HPDE6-E6E7 (cell line): ENCODE measurements around the gene STARD3.

ENCODE experiments used
- DNase-seq: peaks from one replicate; pipeline ENCODE4 v3.0.0; 2011; ENCODE audit warnings: missing footprints; ENCODE audit errors: extremely low spot score

Gene STARD3

DNA sequence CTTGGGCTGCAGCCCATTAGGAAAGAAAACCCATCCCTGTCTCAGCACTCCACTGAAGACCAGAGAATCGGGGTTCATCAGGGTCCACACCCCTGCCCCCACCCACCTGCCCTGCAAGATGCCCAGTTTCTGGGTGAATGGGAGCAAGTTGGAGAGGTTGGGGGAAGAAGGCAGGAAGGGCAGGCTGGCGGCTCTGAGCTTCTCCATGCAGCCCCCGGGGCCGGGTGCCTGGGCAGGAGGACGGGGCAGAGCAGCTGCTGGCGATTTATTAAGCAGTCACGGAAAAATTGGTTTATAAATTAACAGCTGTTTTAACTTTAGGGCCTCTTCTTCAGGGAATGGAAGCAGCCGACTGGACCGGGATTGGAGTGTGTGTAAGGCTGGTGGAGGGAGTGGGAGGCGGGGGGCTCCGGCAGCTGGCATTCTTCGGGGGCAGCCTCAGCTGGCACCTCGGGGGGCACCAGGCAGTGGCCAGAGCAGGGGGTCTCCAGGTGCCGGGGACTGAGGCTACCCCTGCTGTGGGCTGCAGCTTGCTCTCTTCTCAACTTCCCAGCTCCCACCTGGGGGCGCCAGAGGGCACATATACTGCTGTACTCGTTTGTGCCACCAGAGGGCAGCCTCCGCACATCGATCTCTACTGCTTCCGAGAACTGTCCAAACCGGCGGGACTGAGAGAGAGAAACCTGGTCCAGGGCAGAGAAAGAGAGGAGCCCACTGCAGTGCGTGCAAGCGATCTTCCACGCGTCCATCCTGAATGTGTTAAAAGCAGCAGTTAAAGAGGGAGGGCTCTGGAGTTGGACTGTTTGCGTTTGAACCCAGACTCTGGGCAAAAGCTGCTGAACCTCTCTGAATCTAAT is 15.2 kb upstream of the STARD3 start:
- peak; percentile 81 for DNase-seq

DNA sequence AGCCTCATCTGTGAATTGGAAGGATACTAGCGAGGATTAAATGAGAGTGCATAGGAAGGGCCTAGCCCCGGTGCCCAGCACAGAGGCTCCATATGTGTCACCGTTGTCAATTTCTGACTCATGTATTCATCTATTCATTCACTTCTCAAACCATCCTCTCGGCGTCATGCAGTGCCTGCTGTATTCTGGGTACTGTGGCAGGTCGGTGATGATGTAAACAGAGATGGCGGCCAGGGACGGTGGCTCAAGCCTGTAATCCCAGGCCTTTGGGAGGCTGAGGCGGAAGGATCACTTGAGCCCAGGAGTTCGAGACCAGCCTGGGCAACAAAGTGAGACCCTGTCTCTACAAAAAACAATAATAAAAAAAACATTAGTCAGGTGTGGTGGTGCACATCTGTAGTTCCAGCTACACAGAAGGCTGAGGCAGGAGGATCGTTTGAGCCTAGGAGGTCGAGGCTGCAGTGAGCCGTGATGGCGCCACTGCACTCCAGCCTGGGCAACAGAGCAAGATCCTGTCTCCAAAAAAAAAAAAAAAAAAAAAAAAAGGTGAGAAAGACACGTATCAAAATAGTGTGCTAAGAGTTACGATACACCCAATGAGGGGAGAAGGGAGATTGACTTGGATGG is 14.5 kb upstream of the STARD3 start:
- peak; percentile 47 for DNase-seq

DNA sequence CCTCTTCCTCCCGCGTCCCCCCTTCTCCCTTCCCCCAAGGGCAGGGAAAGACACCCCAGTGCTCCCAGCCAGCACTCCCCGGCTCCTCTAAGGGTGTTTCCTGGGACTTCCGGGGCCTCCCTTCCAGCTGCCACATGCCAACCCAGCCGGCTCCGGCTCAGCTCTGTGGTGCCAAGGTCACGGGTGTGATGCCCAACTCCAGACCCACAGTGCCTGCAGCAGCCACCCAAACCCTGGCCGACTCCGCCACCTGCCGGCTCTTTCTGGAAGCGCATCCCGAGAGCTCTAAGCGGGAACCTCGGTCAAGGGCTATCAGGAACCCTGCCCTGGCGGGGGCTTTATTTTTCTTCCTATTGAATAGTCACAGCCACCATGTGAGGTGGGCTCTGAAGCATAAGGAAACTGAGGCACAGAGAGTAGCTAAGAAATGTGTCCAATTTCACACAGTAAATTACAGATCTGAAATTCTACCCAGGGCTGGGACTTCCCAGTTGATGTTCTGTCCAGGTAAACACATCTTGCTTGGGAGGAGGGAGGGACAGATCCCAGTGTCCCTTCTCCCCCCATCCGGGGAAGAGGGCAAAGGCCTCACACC is 13.5 kb upstream of the STARD3 start:
- peak; percentile 76 for DNase-seq

DNA sequence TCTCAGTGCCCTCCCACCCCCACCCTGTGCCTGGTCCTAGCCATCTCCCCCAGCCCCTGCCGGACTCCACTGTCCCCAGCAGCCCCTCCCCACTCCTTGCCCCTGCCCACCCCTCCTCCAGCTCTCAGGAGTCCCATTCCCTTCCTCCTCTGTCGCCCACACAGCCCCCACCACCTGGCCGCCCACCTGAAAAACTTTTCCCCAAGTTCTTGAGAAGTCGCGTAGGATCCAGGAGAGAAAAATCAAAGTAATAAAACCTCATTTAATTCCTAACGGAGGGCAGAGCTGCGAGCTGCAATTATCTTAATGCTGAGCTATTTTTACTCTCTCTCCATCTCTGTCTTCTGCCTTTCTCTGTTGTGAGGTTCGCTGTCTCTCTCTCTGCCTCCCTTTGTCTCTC is 12.6 kb upstream of the STARD3 start:
- no peak for DNase-seq

DNA sequence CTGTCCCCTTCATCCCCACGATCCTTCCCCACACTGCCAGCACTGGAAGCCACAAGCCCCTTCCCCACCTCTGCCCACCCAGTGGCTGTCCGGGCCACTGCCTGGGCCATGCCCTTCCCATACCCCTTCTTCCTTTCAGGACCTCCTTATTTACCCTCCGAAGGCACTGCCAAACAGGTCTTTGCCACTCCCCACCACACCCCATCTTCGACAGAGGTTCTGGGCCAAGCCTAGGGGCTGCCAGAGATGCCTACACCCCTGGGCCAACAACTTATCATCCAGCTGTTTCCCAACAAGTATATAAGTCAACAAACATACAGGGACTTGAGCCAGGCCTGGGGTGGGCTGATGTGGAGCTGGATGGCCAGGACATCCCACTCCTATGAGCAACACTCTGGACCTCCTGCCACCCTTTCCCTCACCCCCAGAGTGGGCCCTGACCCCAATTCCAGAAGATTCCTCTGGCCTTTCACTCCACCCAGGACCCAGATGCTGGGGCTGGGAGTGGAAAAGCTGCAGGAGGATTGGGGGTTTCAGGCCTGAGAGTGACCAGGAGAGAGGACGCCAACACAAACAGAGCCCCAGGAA is 11.7 kb upstream of the STARD3 start:
- no peak for DNase-seq

DNA sequence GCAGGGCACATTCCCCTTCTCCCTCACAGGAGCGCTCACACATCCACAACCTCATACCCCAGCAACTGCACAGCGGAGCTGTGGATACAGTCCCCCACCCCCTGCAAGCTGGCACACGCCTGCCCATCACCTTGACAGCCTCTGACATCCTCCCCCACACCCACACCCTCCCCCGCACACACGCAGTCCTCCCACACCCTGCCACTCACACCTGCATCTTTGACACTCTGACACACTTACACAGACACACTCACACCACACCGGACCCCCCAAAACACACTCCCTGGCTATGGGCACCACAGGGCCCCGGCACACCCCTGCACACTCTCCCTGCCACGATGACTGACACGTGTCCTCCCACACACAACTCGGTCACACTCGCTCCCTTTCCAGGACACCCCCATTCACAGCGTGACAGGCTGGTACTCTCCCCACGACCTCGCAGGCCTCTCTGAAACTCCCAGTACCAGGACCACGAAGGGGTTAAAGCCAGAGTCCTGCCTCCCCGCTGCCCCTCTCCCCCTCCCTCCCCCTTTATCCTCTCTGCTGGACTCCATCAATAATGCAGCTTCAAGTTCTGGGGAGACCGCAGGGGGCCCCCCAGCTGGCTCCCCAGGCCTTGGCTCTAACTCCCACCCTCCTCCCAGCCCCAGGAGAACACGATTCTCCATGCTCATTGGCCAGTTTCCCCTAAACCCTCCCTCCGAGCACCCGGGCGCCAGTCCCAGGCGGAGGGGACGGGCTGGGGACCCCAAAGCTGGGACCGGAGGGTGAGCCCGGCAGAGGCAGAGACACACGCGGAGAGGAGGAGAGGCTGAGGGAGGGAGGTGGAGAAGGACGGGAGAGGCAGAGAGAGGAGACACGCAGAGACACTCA is 10.5 kb upstream of the STARD3 start, which contains the start of gene PPP1R1B:
Gene PPP1R1B, plus strand, starts transcription at position 782 of the 876 bp plus-strand sequence. CDS start 441 bp downstream, outside the sequence.
- DNase-seq: no peak

DNA sequence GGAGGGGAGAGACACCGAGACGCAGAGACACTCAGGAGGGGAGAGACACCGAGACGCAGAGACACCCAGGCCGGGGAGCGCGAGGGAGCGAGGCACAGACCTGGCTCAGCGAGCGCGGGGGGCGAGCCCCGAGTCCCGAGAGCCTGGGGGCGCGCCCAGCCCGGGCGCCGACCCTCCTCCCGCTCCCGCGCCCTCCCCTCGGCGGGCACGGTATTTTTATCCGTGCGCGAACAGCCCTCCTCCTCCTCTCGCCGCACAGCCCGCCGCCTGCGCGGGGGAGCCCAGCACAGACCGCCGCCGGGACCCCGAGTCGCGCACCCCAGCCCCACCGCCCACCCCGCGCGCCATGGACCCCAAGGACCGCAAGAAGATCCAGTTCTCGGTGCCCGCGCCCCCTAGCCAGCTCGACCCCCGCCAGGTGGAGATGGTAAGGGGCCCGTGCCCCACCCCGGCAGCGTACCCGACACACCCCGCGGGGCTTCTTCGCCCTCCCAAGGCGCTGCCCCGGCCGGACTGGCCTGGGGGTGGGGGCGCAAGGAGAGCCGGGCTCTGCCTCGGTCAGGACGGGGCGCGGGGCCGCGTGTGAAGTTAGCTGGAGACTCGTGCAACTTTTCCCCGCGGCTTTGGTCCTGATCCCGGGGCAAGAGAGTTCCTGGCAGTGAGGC is 9.8 kb upstream of the STARD3 start:
- DNase-seq: no peak

DNA sequence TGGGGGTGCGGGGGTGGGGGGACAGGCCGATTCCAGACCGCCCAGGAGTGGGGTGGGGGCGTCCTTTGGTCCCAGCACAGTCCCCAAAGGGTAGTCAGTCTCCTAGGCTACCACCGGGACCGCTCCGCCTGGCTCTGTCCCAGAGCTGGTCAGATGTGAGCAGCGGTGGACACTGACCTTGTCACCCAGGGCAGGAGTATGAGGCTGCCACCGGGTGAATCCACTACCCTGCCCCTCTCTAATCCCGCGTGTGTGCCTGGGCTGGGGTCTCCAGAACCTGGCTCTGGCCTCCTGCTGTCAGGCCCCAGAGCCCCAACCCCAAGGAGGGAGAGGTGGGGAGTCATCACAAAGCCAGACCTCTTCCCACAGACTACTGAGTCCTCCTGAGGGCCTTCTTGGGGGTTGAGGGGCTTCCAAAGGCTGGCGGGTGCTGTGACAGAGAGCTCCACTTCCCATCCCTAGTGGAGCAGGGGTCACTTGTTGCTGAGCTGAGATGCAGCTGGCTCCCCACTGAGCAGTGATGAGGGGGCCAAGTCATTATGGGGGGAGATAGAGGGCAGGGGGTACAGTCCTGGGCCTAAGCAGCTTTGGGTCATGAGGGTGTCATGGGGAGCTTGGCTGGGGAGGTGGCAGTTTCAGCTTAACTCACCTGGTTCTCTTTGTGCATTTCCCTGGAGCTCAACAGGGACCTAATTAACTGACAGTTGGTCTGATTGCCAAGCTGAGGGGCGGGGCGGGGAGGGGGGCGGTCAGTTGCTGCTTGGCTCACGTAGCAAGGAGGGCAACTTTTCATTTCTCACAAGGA is 9.0 kb upstream of the STARD3 start:
- no peak for DNase-seq

DNA sequence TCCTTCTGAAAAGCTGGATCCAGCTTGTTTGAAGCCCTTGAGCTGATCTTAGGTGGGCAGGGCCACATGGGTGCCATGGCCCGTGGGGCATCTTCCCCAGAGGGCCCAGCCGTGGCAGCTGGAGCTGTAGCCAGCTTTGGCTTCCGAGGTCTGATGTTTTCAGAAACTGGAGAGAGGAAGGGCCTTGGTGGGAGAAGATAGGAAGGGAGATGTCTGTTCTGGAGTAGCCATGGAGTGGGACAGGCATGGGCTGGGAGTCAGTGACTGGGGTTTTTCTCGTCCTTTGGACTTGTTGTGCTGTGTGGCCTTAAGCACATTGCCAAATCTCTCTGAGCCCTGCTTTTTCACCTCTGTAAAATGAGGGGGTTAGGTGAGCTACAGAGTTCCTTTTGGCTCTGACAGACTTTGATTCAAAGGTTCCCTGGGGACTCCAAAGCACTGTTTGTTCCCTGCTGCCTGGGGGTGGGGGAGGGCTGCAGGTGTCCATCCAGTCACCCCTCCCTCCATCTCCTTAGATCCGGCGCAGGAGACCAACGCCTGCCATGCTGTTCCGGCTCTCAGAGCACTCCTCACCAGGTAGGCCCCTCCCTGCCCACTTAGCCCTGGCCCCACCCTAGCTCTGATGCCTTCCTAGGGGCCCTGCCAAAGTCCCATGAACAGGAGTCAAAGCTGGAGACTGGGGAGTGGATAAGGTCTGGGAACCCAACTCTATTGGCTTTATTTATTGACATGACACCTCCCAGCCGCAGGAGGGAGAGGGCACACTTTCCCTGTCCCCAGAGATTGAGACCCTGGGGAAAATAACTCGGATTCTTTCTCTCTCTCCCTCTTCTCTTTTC is 8.1 kb upstream of the STARD3 start:
- no peak for DNase-seq

DNA sequence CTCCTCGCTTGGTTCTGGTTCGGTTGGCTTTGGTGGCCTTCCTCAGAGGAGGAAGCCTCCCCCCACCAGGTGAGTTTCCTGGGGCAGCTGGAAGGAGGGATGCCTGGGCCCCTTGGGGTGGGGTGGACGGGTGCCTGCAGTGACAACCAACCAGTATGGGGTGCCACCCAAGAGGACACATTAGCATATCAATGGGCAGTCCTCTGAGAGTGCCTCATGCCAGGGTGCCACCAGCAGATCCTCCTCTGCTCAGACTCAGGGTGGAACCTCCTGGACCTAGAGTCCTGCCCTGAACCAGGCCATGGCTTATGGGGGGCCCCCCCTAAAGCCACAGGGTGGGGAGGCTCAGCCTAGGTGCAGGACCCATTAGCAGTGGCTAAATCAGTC is 7.5 kb upstream of the STARD3 start:
- no peak for DNase-seq

DNA sequence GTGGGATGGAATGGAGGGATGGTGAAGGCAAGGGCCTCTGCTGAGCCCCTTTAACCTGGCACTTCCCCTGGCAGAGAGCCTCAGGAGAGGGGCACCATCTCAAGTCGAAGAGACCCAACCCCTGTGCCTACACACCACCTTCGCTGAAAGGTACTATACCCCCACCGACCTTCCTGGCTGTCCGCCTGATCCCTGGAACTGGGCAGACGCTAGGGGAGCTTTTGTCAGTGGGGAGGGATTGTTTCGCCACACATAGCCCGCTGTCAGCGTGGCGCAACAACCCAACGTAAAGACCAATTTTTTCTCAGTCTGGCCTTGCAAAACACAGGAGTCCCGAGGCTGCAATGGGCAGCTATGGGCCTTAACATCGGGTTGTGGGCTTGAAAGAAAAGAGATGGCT is 7.0 kb upstream of the STARD3 start:
- no peak for DNase-seq

DNA sequence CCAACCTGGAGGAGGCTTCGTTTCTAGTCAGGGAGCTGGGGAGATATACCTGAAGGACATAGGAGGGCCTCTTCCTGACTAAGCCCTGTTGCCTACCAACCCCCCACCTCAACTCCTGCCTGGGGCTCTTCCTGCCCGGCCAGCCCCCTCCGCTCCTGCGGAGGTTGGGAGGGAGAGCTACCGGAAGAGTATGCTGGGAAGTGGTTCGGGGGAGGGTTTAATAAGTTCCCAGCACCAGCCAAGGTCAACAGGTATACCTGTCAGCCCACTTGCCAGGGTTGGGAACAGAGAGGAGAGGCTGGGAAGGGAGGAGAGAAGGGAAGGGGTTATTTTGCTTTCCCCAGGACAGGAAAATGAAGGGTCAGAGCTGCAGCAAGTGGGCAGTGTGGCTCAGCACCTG is 5.5 kb upstream of the STARD3 start:
- DNase-seq: peak; percentile 62

DNA sequence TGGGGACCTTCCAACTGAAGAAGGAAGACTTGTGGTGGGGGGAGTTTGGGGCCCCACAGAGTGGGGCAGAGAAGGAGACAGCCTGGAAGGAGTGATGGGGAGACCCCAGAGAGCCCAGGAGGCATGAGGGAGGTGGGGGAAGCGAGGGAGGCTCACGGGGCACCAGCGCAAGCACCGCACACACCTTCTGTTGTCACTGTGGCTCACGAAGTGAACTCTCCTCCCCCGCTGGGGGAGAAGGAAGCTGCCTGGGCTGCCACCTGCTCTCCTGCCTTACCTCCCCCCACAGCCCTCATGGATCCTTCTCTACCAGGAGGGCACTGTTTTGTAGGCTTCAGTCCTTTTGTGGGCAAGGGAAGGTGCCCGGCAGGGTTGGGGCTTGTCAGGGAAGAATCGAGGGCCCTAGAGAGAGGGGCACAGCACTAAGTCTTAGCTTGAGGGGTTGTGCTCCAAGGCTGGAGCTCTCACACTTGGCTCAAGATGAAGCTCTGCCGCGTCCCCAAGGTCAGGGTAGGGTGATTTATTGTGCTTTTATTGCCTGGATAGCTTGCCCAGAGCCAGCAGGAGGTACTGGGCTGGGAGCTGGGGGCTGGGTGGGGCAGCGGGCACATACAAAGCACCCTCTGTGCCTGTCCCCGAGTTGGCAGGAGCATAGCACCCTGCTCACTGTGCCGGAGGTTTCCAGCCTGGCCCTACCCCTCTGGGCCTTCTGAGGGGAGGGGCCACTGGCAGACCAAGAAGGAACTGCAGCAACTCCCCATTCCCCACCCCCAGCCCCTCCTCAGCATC is 4.6 kb upstream of the STARD3 start:
- no peak for DNase-seq

DNA sequence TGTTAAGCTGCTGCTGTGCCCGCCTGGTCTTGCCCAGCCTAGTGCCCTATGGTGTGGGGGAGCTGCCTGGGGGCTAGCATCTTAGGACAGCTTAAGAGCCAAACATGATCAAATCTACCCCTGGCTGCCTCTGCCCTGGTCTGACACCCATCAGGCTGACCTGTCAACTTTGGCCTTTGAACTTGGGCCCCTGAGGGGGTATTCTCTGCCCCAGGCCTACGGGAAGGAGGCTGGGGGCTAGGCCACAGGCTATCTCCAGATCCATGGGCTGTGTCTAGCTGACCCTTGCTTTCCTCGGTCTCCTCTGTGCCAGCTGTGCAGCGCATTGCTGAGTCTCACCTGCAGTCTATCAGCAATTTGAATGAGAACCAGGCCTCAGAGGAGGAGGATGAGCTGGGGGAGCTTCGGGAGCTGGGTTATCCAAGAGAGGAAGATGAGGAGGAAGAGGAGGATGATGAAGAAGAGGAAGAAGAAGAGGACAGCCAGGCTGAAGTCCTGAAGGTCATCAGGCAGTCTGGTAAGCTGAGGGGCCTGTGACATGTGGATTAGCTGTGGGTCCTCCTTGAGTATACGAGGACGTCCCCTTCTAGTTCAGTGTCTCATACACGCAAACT is 3.3 kb upstream of the STARD3 start:
- DNase-seq: no peak

DNA sequence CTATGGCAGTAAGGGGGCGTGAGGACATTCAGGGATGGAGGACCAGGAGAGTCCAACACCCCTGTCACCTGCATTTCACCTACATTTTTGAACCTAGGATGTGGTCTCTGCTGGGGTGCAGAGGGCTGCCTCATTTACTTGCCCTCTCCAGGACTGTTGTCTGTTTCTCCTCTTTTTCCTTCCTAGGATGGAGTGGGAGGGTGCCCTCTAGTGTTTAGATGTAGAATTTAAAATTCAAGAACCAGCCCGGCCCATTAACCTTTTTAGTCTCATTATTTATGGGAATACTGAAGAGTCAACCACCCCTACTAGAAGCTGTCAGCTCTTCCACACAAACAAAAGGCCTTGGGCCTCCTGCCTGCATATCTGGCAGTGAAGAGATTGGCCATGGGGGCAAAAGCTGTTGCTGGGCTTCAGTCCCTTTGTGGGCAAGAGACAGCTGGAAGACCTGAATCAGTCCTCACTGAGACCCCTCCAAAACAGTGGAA is 2.5 kb upstream of the STARD3 start:
- peak; percentile 57 for DNase-seq

DNA sequence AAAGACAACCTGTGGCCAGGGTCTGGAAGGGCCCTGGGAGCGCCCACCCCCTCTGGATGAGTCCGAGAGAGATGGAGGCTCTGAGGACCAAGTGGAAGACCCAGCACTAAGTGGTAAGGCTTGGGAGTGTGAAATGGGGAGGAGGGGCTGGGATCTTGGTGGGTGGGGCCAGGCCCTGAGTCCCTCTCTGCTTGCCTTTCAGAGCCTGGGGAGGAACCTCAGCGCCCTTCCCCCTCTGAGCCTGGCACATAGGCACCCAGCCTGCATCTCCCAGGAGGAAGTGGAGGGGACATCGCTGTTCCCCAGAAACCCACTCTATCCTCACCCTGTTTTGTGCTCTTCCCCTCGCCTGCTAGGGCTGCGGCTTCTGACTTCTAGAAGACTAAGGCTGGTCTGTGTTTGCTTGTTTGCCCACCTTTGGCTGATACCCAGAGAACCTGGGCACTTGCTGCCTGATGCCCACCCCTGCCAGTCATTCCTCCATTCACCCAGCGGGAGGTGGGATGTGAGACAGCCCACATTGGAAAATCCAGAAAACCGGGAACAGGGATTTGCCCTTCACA is 1.2 kb upstream of the STARD3 start:
- DNase-seq: no peak

DNA sequence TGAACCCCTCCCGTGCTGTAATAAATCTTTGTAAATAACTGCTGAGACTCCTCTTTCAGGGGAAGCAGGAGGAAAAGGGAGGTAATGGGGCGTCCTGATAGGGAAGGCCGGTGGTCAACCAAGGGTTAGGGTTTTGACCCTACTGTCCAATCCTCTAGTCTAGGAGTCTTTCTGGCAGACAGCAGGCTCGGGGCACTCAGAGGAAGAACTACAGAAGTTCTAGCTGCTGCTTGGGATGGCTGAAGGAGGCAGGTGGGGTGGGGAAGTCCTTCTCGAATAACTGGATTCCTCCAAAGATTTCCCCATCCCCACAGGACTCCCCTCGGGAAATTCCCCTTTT is 387 bp upstream of the STARD3 start:
- DNase-seq: no peak

DNA sequence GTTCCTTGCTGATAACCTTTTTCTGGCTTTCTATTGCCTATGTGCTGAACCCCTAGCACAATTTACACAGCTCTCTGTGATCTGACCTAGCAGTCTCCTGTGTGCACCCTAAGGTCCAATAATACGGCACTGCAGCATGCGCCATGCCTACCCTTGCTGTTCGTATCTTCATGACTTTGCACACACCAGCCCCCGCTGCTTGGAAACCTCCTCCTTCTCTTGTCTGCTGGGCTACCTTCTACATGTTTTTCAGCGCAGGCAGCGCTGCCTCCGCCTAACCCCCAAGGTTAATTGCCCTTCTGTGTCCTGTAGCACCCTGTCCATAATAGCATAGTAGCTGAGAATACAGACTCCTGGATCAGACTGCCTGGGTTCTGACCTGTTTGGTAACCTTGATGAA is 1.4 kb downstream of the STARD3 start:
- DNase-seq: no peak
